HepG2 (cell line): ENCODE measurements around the gene SLAIN2. TPM values are rescaled to one million over a fixed set of nuclear protein-coding genes. Genes with fewer than 3 reads are reported as not detected.
A peak's percentile ranks its signal among the peaks of the same experiment; 100 is the strongest.

Source experiments
- CBFB ChIP-seq: sonication (generic); formaldehyde crosslinking; IDR thresholded peaks from 2 replicates; pipeline ENCODE4 v1.4.0; 2020; ENCODE audit warnings: missing genetic modification reagents
- CERS6 ChIP-seq: sonication (generic); formaldehyde crosslinking; IDR thresholded peaks from 2 replicates; pipeline ENCODE4 v1.5.0; 2020; ENCODE audit warnings: missing genetic modification reagents
- HOXA7 ChIP-seq: sonication (generic); formaldehyde crosslinking; IDR thresholded peaks from 2 replicates; pipeline ENCODE4 v1.8.1; 2022; ENCODE audit warnings: mild to moderate bottlenecking, missing genetic modification reagents, moderate library complexity
- JUN ChIP-seq: sonication (generic); formaldehyde crosslinking; IDR thresholded peaks from 2 replicates; pipeline ENCODE4 v1.4.0; 2020; ENCODE audit warnings: mild to moderate bottlenecking, missing genetic modification reagents
- MTF1 ChIP-seq: sonication (generic); formaldehyde crosslinking; IDR thresholded peaks from 2 replicates; pipeline ENCODE4 v1.5.0; 2020; ENCODE audit warnings: missing genetic modification reagents
- NCOA2 ChIP-seq: sonication (generic); formaldehyde crosslinking; IDR thresholded peaks from 2 replicates; pipeline ENCODE4 v1.8.0; 2022; ENCODE audit warnings: inconsistent platforms
- NFATC3 ChIP-seq: sonication (generic); formaldehyde crosslinking; IDR thresholded peaks from 2 replicates; pipeline ENCODE4 v1.5.1; 2020; ENCODE audit warnings: mild to moderate bottlenecking, missing genetic modification reagents
- NFIC ChIP-seq: IDR thresholded peaks from 2 replicates; pipeline ENCODE4 v1.6.1; 2012; ENCODE audit warnings: mild to moderate bottlenecking, low read length, inconsistent platforms
- PAF1 ChIP-seq: IDR thresholded peaks from 2 replicates; pipeline ENCODE4 v1.6.1; 2016; ENCODE audit warnings: missing genetic modification reagents, missing compliant biosample characterization
- PBX2 ChIP-seq: IDR thresholded peaks from 2 replicates; pipeline ENCODE4 v1.6.1; 2016; ENCODE audit warnings: control low read depth
- RARA ChIP-seq: IDR thresholded peaks from 2 replicates; pipeline ENCODE4 v1.6.1; 2016; ENCODE audit warnings: missing genetic modification reagents, missing compliant biosample characterization
- RELA ChIP-seq: sonication (generic); formaldehyde crosslinking; IDR thresholded peaks from 2 replicates; pipeline ENCODE4 v1.4.0; 2020; ENCODE audit warnings: missing genetic modification reagents
- REST ChIP-seq, 2 experiments: IDR thresholded peaks; 2 replicates each; pipeline ENCODE4 v1.6.1; 2011 to 2012; ENCODE audit warnings: low read length in 2 of 2, borderline replicate concordance in 1 of 2, low read depth in 1 of 2, mild to moderate bottlenecking in 1 of 2, moderate library complexity in 1 of 2
- RFX1 ChIP-seq: fragments of 450-650 bp; IDR thresholded peaks from 2 replicates; pipeline ENCODE4 v1.6.1; 2017
- RFXAP ChIP-seq: sonication (generic); formaldehyde crosslinking; IDR thresholded peaks from 2 replicates; pipeline ENCODE4 v1.4.0; 2020; ENCODE audit warnings: missing genetic modification reagents, borderline replicate concordance
- SIX4 ChIP-seq: sonication (generic); formaldehyde crosslinking; IDR thresholded peaks from 2 replicates; pipeline ENCODE4 v1.4.0; 2020; ENCODE audit warnings: missing genetic modification reagents
- SP4 ChIP-seq: sonication (generic); formaldehyde crosslinking; IDR thresholded peaks from 2 replicates; pipeline ENCODE4 v1.8.1; 2023; ENCODE audit warnings: mild to moderate bottlenecking, missing genetic modification reagents
- TAF1 ChIP-seq: sonication (generic); formaldehyde crosslinking; IDR thresholded peaks from 2 replicates; pipeline ENCODE4 v1.4.0; 2020; ENCODE audit warnings: missing genetic modification reagents
- TRAFD1 ChIP-seq: sonication (generic); formaldehyde crosslinking; IDR thresholded peaks from 2 replicates; pipeline ENCODE4 v1.5.1; 2020; ENCODE audit warnings: missing genetic modification reagents, mild to moderate bottlenecking, borderline replicate concordance
- ZBTB44 ChIP-seq: sonication (generic); formaldehyde crosslinking; IDR thresholded peaks from 2 replicates; pipeline ENCODE4 v1.4.0; 2020; ENCODE audit warnings: missing genetic modification reagents
- polyA plus RNA-seq, 8 experiments: library from polyadenylated mRNA; depleted of rRNA in 3 of 8; stranded (reverse) in 7 of 8; unstranded in 1 of 8; fragments of >200 nt; fragmentation: Illumina TruSeq in 4 of 8; extraction: Trizol in 4 of 8; gene quantifications; 2 replicates each; pipeline versions ENCODE4 v1.2.1 to v1.2.3, GENCODE V29; 2011 to 2016; ENCODE audit warnings: low read depth in 4 of 8, missing spikeins in 1 of 8, mixed read lengths in 1 of 8; ENCODE audit not compliant: insufficient read depth in 1 of 8
- total RNA-seq, 5 experiments: library from RNA; depleted of rRNA; stranded (reverse); fragments of >200 nt; fragmentation: Illumina TruSeq; extraction: Trizol; gene quantifications; 2 replicates each; pipeline ENCODE4 v1.2.3, GENCODE V29; 2016; ENCODE audit warnings: low read depth in 1 of 5

The SLAIN2 gene
- total and polyA plus RNA-seq, 2 of the 13 experiments (the other 11 are each of a cell fraction or from before 2014, with no cell fraction given) = 20.7 to 22.5 TPM

- TF ChIP-seq REST (IDR thresholded peaks at IDR 0.05; ENCODE audit: borderline replicate concordance in 1 of 2, low read depth in 1 of 2, low read length in 2 of 2) (peak in 1 of 2 experiments; percentile 25; a peak in 1 of 4 replicates), SIX4 (no peak), CBFB (0 out of 2 replicates have a peak, but pooled peaks have one; percentile 23), PAF1 (CRISPR knock-in tag) (no peak), RFXAP (CRISPR knock-in tag) (peak; percentile 53; the same call in 1 of the 2 replicates), PBX2 (CRISPR knock-in tag) (no peak), TRAFD1 (no peak), HOXA7 (CRISPR knock-in tag) (no peak), RFX1 (no peak), RARA (CRISPR knock-in tag) (peak; percentile 42; the same call in 1 of the 2 replicates), ZBTB44 (CRISPR knock-in tag) (no peak), NFIC (no peak), RELA (CRISPR knock-in tag) (no peak), MTF1 (no peak; the same call in 1 of the 2 replicates), SP4 (CRISPR knock-in tag) (peak; percentile 88), NCOA2 (CRISPR knock-in tag) (no peak), NFATC3 (CRISPR knock-in tag) (no peak), JUN (0 out of 2 replicates have a peak, but pooled peaks have one; percentile 19), CERS6 (CRISPR knock-in tag) (no peak), TAF1 (CRISPR knock-in tag) (peak; percentile 81)
Measured at GRCh38 chr4:48340965-48341775, at the start of gene SLAIN2 (continued).
